MM.1S (cell line): ENCODE data around the gene TSPAN4.

ENCODE experiments used
- DNase-seq: peaks from one replicate; pipeline ENCODE4 v3.0.0-alpha.2; 2015
- H2AFZ ChIP-seq: fragments of 300-600 bp; sonication (generic); 2 replicates; pipeline ENCODE4 v1.6.0; 2016; ENCODE audit warnings: antibody characterized with exemption, low read length
- H3F3A ChIP-seq: fragments of 300-600 bp; sonication (generic); 2 replicates; pipeline ENCODE4 v1.6.1; 2016; ENCODE audit warnings: mild to moderate bottlenecking, antibody characterized with exemption, low read length, moderate library complexity, mixed read lengths; ENCODE audit not compliant: insufficient read depth
- H3K27ac ChIP-seq: fragments of 300-600 bp; sonication (generic); 2 replicates; pipeline ENCODE4 v1.5.1; 2016; ENCODE audit warnings: mild to moderate bottlenecking, low read length
- H3K27me3 ChIP-seq: fragments of 300-600 bp; sonication (generic); replicated peaks from 2 replicates; pipeline ENCODE4 v1.6.0; 2016; ENCODE audit warnings: low read length; ENCODE audit not compliant: insufficient read depth
- H3K36me3 ChIP-seq: fragments of 300-600 bp; sonication (generic); replicated peaks from 2 replicates; pipeline ENCODE4 v1.6.1; 2016; ENCODE audit warnings: mild to moderate bottlenecking, low read length, mixed read lengths; ENCODE audit not compliant: insufficient read depth
- H3K4me1 ChIP-seq: fragments of 300-600 bp; sonication (generic); 2 replicates; pipeline ENCODE4 v1.6.1; 2016; ENCODE audit warnings: low read length, mixed read lengths
- H3K4me2 ChIP-seq: fragments of 300-600 bp; sonication (generic); 2 replicates; pipeline ENCODE4 v1.6.0; 2016; ENCODE audit warnings: low read depth, low read length
- H3K4me3 ChIP-seq: fragments of 300-600 bp; sonication (generic); 2 replicates; pipeline ENCODE4 v1.5.1; 2016; ENCODE audit warnings: low read length, mixed read lengths
- H3K79me2 ChIP-seq: fragments of 300-600 bp; sonication (generic); 2 replicates; pipeline ENCODE4 v1.6.1; 2016; ENCODE audit warnings: mixed run types, low read length, mixed read lengths
- H3K9ac ChIP-seq: fragments of 300-600 bp; sonication (generic); 2 replicates; pipeline ENCODE4 v1.6.1; 2016; ENCODE audit warnings: low read length, mixed read lengths
- H3K9me2 ChIP-seq: fragments of 300-600 bp; sonication (generic); replicated peaks from 2 replicates; pipeline ENCODE4 v1.6.1; 2016; ENCODE audit warnings: mild to moderate bottlenecking, low read length, mixed read lengths; ENCODE audit not compliant: insufficient read depth
- H3K9me3 ChIP-seq: fragments of 300-600 bp; sonication (generic); replicated peaks from 2 replicates; pipeline ENCODE4 v1.6.1; 2016; ENCODE audit warnings: mild to moderate bottlenecking, low read length, mixed read lengths; ENCODE audit not compliant: insufficient read depth
- H4K20me1 ChIP-seq: fragments of 300-600 bp; sonication (generic); 2 replicates; pipeline ENCODE4 v1.6.1; 2016; ENCODE audit warnings: mild to moderate bottlenecking, low read length, moderate library complexity, mixed read lengths; ENCODE audit not compliant: insufficient read depth
- CTCF ChIP-seq: fragments of 300-600 bp; sonication (generic); IDR thresholded peaks from 2 replicates; pipeline ENCODE4 v1.5.1; 2016; ENCODE audit warnings: antibody characterized with exemption, low read length, mixed read lengths
- EZH2 ChIP-seq: fragments of 300-600 bp; sonication (generic); optimal IDR thresholded peaks from 2 replicates; pipeline ENCODE3; 2017; ENCODE audit warnings: low read depth, mild to moderate bottlenecking, antibody characterized with exemption, low read length, mixed read lengths
- EZH2phosphoT487 ChIP-seq: fragments of 300-600 bp; sonication (generic); IDR thresholded peaks from 2 replicates; pipeline ENCODE4 v1.6.1; 2018; ENCODE audit warnings: antibody characterized with exemption, low read length

The TSPAN4 gene

GRCh38 chr11:862696-863022, 20.0 kb downstream of the TSPAN4 start:
- no peak overlapping the region for H3K9ac ChIP-seq
- H3K9me2 ChIP-seq = no peaks in the 10 kb centered on the region
- no peak overlapping the region for H3K4me3 ChIP-seq
- no peak overlapping the region for H2AFZ ChIP-seq
- H3F3A ChIP-seq = no peaks in the 10 kb centered on the region
- H3K4me1 ChIP-seq = no peaks in the 10 kb centered on the region
- H3K27ac ChIP-seq = no peak overlapping the region
- H4K20me1 ChIP-seq = no peaks in the 10 kb centered on the region
- TF ChIP-seq EZH2 (no peak), EZH2phosphoT487 (no peak), CTCF (no peak)
- peaks cover 45% of the 10 kb centered on the region for H3K27me3 ChIP-seq
- DNase-seq = no peak
- H3K4me2 ChIP-seq = no peak overlapping the region
- H3K79me2 ChIP-seq = no peaks in the 10 kb centered on the region
- H3K9me3 ChIP-seq = no peaks in the 10 kb centered on the region
- no peaks in the 10 kb centered on the region for H3K36me3 ChIP-seq

- Histone ChIP-seq H2AFZ (no peak overlapping the region), H3K27me3 (peaks cover 39% of the 10 kb centered on the region), H3K9ac (no peak overlapping the region), H3K9me3 (no peaks in the 10 kb centered on the region), H4K20me1 (no peaks in the 10 kb centered on the region), H3K36me3 (no peaks in the 10 kb centered on the region), H3K9me2 (no peaks in the 10 kb centered on the region), H3K4me3 (no peak overlapping the region), H3K79me2 (no peaks in the 10 kb centered on the region), H3K4me1 (no peaks in the 10 kb centered on the region), H3K4me2 (no peak overlapping the region), H3K27ac (no peak overlapping the region), H3F3A (no peaks in the 10 kb centered on the region)
- DNase-seq = no peak
- TF ChIP-seq EZH2phosphoT487 (no peak), EZH2 (no peak), CTCF (no peak)
These were observed 20.6 kb downstream of the TSPAN4 start for GRCh38 chr11:863023-863909.

DNA sequence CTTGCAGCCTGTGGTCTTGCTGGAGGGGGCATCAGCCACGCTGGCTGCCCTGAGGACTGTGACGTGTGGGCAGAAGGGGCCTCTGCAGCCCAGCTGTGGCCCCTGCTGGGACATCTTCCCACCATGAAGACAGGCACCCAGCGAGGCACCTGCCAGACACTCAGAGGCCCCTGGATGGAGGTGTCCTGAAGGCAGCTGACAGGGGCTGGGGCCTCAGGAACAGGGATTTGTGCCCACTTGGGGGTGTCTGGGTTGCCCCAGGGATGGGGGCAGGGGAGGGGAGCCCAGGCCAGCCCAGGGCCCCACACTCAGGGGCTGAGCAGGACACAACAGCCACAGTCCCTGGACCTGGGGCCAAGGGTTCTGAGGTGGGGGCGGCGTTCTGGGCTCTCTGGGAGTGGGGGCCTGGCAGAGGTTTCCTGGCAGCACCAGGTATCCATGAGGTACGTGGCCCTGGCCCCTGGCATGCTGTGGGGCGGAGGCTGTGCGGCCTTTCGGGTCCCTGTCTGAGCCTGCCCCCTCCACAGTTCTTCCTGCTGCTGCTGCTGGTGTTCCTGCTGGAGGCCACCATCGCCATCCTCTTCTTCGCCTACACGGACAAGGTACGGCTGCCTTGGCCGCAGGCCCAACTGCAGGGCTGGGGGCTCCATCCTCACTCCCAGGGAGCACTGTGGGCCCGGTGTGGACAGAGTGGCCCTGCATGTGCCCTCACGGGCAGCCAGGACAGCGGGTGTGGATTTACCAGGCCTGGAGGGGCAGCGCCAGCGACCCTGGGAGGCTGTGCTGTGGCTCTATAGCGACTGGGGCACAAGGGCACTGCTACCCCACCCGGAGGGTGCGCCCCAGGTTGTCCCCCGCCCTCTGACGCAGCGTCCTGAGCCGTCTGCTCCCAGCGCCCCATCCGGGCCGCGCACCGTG, 21.5 kb downstream of the TSPAN4 start:
- Histone ChIP-seq H3K79me2 (no peaks in the 10 kb centered on the region), H2AFZ (no peak overlapping the region), H3K4me1 (no peaks in the 10 kb centered on the region), H3K9me2 (no peaks in the 10 kb centered on the region), H3K36me3 (no peaks in the 10 kb centered on the region), H4K20me1 (no peaks in the 10 kb centered on the region), H3K4me3 (no peak overlapping the region), H3K9me3 (no peaks in the 10 kb centered on the region), H3K27me3 (peaks cover 39% of the 10 kb centered on the region), H3K4me2 (no peak overlapping the region), H3F3A (no peaks in the 10 kb centered on the region), H3K9ac (no peak overlapping the region), H3K27ac (no peak overlapping the region)
- DNase-seq = no peak
- TF ChIP-seq CTCF (no peak), EZH2phosphoT487 (no peak), EZH2 (no peak)
